ENCODE data around the gene NCS1.

Gene NCS1

DNA sequence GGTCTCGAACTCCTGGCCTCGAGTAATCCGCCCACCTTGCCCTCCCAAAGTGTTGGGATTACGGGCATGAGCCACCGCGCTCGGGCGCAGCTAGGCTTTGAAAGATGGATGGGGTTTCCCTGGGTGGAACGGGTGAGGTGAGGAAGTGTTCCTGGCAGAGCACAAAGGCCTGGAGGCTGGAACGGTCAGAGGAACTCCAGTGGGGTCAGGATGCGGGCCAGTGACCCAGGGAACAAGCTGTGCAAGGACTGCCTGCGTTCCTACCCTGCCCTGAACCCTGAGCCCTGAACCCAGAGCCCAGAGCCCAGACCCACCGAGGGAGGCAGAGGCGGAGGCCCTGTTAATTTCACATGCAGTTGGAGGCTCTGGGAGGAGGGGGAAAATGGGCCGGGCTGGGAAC lies 23.4 kb downstream of the NCS1 start:
- no peak for DNase-seq

GRCh38 chr9:130196643-130197042 lies 24.4 kb downstream of the NCS1 start:
- DNase-seq, result no peak

DNA sequence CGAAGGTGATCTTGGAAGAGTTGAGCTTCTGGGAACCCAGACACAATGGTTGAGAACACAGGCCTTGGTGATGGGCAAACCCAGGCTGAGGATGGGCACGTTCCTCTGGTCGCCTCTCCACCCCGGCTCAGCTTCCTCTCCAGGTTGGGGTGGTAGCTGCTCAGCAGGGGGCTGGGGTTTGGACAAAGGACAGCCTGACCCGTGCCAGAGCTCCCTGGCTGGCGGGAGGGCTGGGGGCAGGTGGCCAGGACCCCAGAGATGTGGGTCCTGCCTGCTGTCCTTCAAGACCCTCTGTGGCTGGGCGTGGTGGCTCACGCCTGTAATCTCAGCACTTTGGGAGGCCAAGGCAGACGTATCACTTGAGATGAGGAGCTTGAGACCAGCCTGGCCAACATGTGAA lies 25.2 kb downstream of the NCS1 start:
- DNase-seq, result no peak

DNA sequence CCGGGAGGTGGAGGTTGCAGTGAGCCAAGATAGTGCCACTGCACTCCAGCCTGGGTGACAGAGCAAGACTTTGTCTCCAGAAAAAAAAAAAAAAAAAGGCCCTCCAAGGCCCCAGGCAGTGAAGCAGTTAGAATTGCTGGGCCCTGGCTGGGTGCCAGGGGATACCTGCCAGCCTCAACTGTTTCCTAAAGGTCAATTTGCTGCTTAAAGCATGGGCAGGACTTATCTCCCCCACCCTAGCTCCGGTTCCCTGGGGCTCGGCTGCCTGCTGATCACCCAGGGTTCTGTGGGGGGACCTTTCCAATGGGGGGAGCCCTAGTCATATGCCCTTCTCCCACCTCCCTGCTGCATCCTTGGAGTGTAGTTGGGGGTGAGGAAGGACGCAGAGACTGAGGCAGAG lies 25.7 kb downstream of the NCS1 start:
- DNase-seq, result no peak

- no peak for DNase-seq
Measured at GRCh38 chr9:130198501-130199179, 26.4 kb downstream of the NCS1 start.

GRCh38 chr9:130199605-130200004 lies 27.4 kb downstream of the NCS1 start:
- no peak for DNase-seq

- DNase-seq, result no peak
Measured at GRCh38 chr9:130200038-130200849, 28.0 kb downstream of the NCS1 start.

DNA sequence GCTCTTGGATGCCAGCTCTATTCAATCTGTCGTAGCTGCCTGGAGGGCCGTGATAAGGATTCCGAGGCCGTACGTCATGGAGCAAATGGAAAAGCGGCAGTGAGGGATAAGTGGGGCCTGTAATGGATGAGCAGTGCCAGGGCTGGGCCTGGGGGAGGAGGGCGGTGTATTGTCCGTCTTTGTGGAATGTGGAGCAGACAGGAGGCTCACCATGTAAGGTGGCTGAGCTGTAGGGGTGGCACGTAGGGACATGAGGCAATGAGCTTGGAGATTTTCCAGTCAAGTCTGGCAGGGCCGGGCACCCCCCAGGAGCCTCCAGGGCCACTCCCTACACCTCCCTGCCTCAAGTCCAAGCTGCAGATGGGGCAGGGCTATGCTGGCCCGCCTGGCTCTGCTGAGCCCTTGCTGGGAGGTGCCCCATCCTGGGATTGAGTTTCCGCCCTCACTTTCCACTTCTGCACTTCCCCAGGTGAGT lies 29.2 kb downstream of the NCS1 start:
- DNase-seq, result no peak

GRCh38 chr9:130201974-130202373 lies 29.8 kb downstream of the NCS1 start:
- DNase-seq, result no peak

DNA sequence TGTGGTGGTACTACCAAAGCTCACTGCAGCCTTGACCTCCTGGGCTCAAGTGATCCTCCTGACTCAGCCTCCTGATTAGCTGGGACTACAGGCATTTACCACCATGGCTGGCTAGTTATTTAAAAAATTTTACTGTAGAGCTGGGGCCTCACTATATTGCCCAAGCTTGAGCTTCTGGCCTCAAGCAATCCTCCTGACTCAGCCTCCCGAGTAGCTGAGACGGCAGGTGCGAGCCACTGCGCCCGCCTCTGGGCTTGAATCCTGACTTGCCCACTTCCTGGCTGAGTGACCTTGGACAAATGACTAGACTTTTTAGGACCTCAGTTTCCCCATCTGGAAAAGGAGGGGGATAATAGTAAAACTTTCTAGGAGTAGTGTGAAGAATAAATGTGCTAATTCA lies 32.1 kb downstream of the NCS1 start:
- no peak for DNase-seq

DNA sequence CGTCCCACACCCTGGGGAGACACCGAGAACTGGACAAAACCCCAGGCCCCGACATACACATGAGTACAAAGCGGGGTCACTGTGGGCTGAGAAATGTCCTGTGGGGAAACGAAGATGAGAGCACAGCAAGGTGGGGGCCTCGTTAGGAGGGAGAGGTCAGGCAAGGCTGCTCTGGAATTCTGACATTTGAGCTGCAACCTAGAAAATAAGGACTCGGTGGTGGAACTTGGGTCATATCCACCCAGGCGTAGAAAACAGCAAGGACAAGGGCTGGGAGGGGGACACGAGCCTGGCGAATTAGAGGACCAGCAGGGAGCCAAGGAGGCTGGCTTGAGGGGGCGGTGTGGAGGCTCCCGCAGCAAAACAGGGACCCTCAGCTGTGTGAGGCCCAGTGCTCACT lies 32.8 kb downstream of the NCS1 start:
- DNase-seq, result no peak

DNA sequence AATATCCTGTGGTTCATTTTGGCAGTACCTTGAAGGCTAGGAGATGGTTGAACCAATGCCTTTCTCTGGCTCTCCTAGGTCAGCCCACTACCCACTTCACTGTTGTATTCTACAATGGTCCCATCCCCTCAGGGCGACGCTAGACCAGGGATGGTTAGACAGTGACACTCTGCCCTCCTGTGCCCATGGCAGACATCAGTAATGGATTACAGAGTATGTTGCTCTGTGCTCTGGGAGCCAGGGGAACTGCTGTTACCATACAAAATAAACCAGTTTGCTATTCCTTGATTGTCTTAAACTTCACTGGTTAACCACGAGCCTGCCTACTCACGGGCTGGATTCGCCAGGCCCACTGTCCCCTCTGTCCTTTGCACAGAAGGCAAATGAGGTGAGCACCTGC lies 33.7 kb downstream of the NCS1 start:
- DNase-seq, result no peak

GRCh38 chr9:130206579-130206978 lies 34.4 kb downstream of the NCS1 start:
- DNase-seq, result no peak

DNA sequence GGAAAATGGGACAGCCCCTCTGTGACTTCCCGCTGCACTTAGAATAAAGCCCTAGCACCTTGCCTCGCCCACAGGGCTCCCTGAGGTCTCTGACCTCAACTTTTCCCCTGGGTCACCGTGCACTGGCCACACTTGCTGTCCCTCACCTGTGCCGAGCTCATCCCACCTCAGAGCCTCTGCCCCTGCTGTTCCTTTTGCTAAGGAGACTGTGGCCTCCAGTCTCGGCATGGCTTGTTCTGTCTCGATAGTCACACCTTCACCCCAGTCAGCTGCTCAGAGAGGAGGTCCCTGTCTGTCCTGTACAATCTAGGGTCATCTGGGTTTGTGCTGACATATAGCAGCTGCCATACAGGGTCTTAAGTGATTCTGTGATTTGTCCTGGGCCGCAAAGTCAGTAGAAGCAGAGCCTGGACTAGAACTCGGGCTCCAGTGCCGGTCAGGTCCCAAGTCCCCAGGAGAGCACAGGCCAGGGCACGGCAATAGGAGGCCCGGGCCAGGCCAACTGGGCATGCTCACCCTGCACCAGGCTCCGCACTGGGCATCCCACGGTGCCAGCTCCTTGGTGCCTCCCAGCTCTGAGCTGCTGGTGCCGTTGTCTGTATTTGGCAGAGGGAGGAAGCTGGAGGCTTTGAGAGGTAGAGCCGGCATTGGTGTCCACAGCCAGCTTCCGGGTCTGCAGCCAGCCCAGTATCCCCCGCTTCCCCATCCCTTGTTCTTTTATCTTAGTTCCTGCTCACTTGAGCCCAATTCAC lies 35.2 kb downstream of the NCS1 start:
- no peak for DNase-seq

DNA sequence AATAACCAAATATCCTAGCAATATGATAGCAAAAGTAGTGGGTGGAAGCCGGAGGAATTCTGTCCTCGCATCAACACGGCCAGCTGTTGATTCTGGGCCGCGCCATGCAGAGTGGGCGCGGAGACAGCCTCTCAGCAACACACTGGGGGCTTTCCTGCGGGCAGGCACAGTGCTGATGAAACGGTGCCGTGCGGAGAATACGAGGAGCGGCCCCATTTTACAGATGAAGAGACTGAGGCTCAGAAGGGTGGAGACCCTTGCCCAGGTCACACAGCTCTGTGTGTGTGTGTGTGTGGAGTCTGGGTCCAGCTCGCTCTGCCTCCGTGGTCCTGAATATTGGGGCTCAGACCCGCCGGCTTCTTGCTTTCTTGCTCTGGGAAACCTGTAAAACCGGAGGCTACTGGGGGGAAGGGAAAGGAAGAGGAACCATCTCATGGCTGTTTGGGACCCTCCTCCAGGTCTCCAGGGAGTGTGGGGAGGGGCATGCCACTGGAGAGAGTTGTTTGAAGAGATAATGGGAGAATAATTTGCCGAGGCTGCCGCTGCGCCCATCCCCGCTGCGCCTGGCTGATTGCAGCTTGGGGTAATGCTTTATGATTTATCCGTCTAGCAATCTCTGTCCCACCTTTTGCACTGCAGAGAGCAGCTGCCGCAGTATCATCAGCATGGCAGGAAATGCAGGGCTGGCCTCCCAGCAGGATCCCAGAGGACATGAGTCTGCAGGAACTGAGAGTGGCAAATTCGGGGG lies 36.6 kb downstream of the NCS1 start:
- DNase-seq, result no peak

- no peak for DNase-seq
Measured at GRCh38 chr9:130209422-130209821, 37.2 kb downstream of the NCS1 start.

DNA sequence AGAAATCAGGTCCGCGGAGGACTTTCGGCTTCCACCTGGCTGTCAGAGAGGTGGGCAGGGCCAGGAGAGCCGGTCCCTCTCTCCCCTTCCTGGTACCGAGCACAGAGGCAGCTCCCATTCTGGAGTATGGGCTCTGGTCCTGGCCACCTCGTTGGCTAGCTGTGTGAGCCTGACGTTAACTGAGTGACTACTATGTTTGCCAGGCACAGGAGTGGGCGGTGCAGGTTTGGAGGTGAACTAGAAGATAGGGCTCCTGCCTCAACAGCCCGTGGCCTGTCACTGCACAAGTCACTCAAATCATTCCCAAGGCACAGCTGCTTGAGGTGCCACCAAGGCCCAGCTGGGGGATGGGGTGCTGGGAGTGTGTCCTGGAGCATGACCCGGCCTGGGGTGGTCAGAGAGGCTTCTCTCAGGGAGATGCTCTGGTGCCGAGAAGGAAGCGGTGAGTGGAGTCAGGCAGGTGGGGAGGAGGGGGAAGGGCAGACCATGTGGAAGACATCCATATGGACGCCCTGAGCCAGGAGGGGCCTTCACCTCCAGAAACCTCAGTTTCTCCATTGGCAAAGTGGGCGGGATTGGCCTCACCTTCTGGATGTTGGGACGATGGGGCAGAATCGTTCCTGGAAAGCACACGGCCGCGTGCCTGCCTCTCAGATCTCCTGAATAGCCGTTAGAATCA lies 39.5 kb downstream of the NCS1 start:
- no peak for DNase-seq

GRCh38 chr9:130212543-130213297 lies 40.5 kb downstream of the NCS1 start:
- DNase-seq, result no peak

DNA sequence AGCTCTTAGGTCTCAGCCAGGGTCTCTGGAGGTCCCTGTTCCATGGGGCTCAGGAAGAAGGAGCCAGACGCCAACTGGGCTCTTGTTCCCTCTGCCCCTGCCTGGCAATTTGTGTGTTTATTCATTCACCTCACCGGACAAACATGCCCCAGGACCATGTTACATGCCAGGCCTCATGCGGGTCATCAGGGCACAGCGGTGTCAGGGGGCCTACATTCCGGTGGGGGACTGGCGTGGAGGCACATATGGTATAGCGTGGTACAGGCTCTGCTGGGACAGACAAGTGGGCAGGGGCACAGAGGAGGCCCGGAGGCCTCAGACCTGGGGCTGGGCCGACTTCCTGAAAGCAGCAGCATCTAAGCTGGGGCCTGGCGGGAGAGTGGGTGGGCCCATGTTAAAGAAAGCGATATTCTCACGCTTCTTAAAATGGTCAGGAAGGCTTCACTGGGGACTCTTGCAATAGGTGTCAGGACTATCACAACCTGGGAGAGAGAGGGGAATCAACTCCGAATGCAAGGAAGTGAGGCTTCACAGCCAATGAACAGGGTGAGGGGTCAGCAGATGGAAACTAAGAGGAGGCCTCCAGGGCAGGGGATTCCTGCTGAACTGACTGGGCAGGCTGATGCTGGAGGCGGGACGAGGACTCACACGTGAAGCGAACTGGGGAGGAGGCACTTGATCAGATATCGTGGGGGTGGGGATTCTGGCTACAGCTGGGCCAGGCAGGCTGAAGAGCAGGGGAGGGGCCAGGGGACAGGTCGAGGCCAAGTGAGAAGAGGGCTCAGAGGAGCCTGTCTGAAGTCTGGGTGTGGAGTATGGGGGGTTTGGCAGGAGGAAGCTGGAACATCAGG lies 41.9 kb downstream of the NCS1 start:
- DNase-seq, result no peak

DNA sequence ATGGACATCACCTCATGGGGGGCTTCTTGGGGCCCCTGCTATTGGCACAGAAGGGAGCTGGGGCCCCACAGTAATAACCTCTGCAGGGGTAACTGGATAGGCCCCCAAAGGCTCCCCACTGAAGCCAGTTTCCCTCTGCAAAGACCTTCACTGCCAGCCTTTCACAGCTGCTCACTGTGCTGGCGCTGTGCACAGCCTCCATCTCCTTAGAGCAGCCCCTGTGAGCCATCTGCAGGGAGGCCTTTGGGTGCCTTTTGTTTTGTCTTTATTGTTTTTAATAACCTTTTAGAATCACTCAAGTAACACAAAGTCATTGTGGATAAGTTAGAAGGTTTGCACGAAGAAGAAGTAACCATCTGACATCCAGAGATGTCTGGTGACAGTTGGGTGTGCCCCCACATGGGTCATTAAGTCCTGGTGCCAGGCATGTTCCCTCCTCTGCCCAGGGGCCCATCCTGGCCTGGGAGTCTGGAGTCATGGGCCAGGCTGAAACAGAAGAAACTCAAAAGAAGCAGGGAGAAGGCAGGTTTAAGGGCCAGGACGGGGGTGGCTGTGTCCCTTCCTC lies 42.7 kb downstream of the NCS1 start:
- DNase-seq, result no peak
